CD14-positive monocyte (primary cell): ENCODE results near the gene ABTB1. TPM values are rescaled to one million over a fixed set of nuclear protein-coding genes. Genes with fewer than 3 reads are reported as not detected.

Source experiments
- DNase-seq, 3 donors: peaks; one replicate each; pipeline ENCODE4 v3.0.0-alpha.2; 2011 to 2022
- H2AFZ ChIP-seq: 2 replicates; pipeline ENCODE4 v1.6.0; 2012; ENCODE audit warnings: mild to moderate bottlenecking, low read depth, low read length, inconsistent platforms; ENCODE audit not compliant: insufficient read depth, poor library complexity, severe bottlenecking
- H3K27ac ChIP-seq, 2 donors: 1 replicate in 1 of 2; 2 replicates in 1 of 2; pipeline ENCODE4 v1.5.1; 2012 to 2013; ENCODE audit warnings: low read length in 2 of 2, control low read depth in 1 of 2, inconsistent platforms in 1 of 2, low read depth in 1 of 2, mild to moderate bottlenecking in 1 of 2
- H3K27me3 ChIP-seq, 2 donors: one replicate each; pipeline versions ENCODE4 v1.6.0 to v1.6.1; 2011 to 2013; ENCODE audit warnings: low read length in 2 of 2; ENCODE audit not compliant: control insufficient read depth in 2 of 2, insufficient read depth in 2 of 2
- H3K36me3 ChIP-seq, 2 donors: replicated peaks in 1 of 2; 1 replicate in 1 of 2; 2 replicates in 1 of 2; pipeline versions ENCODE4 v1.5.1 to v1.6.1; 2012 to 2013; ENCODE audit warnings: low read length in 2 of 2, control low read depth in 1 of 2, inconsistent platforms in 1 of 2, mild to moderate bottlenecking in 1 of 2; ENCODE audit not compliant: insufficient read depth in 2 of 2, control insufficient read depth in 1 of 2
- H3K4me1 ChIP-seq, 2 donors: 1 replicate in 1 of 2; 2 replicates in 1 of 2; pipeline versions ENCODE4 v1.5.1 to v1.6.1; 2012 to 2013; ENCODE audit warnings: low read length in 2 of 2, control low read depth in 1 of 2, inconsistent platforms in 1 of 2, mild to moderate bottlenecking in 1 of 2, moderate library complexity in 1 of 2; ENCODE audit not compliant: insufficient read depth in 2 of 2, control insufficient read depth in 1 of 2
- H3K4me2 ChIP-seq: replicated peaks from 2 replicates; pipeline ENCODE3; 2012; ENCODE audit warnings: low read length, moderate library complexity, mild to moderate bottlenecking; ENCODE audit not compliant: poor library complexity, severe bottlenecking; ENCODE audit errors: extremely low read depth
- H3K4me3 ChIP-seq, 3 experiments: fragments of 200-600 bp in 1 of 3; sonication (generic) in 1 of 3; replicated peaks in 1 of 3; 1 replicate in 2 of 3; 2 replicates in 1 of 3; pipeline ENCODE4 v1.5.1; 2011 to 2013; ENCODE audit warnings: low read length in 3 of 3, mild to moderate bottlenecking in 3 of 3, control low read depth in 2 of 3, low read depth in 2 of 3, inconsistent platforms in 1 of 3, moderate library complexity in 1 of 3
- H3K79me2 ChIP-seq: 2 replicates; pipeline ENCODE4 v1.6.0; 2012; ENCODE audit warnings: mild to moderate bottlenecking, control low read depth, inconsistent platforms, low read length, moderate library complexity; ENCODE audit not compliant: insufficient read depth
- H3K9ac ChIP-seq: 2 replicates; pipeline ENCODE4 v1.6.0; 2017; ENCODE audit warnings: low read length, mild to moderate bottlenecking; ENCODE audit not compliant: insufficient read depth, poor library complexity, severe bottlenecking
- H3K9me3 ChIP-seq, 2 donors: replicated peaks in 1 of 2; 1 replicate in 1 of 2; 2 replicates in 1 of 2; pipeline versions ENCODE4 v1.5.1 to v1.6.1; 2012 to 2013; ENCODE audit warnings: low read length in 2 of 2, control low read depth in 1 of 2; ENCODE audit not compliant: control insufficient read depth in 1 of 2, insufficient read depth in 1 of 2
- H4K20me1 ChIP-seq: 2 replicates; pipeline ENCODE4 v1.6.0; 2012; ENCODE audit warnings: mild to moderate bottlenecking, low read length, control low read depth, moderate library complexity; ENCODE audit not compliant: insufficient read depth
- H3K27ac Mint-ChIP-seq, 7 donors: one replicate each; pipeline ENCODE4 v1.8.0; 2020; ENCODE audit warnings: mild to moderate bottlenecking in 7 of 7, mixed read lengths in 7 of 7, moderate library complexity in 6 of 7, inconsistent platforms in 2 of 7
- H3K27me3 Mint-ChIP-seq, 3 donors: one replicate each; pipeline ENCODE4 v1.8.0; 2021 to 2022; ENCODE audit warnings: low read depth in 3 of 3, mild to moderate bottlenecking in 3 of 3, mixed read lengths in 3 of 3, moderate library complexity in 3 of 3, inconsistent platforms in 1 of 3
- H3K36me3 Mint-ChIP-seq, 2 donors: one replicate each; pipeline ENCODE4 v1.8.0; 2020; ENCODE audit warnings: mixed read lengths in 2 of 2, inconsistent platforms in 1 of 2, mild to moderate bottlenecking in 1 of 2
- H3K4me1 Mint-ChIP-seq: one replicate; pipeline ENCODE4 v1.8.0; 2020; ENCODE audit warnings: mild to moderate bottlenecking, mixed read lengths
- H3K4me3 Mint-ChIP-seq, 2 donors: one replicate each; pipeline ENCODE4 v1.8.0; 2020; ENCODE audit warnings: mild to moderate bottlenecking in 2 of 2, mixed read lengths in 2 of 2, moderate library complexity in 1 of 2
- H3K9me3 Mint-ChIP-seq, 7 donors: one replicate each; pipeline ENCODE4 v1.8.0; 2020 to 2022; ENCODE audit warnings: mixed read lengths in 7 of 7, mild to moderate bottlenecking in 6 of 7, moderate library complexity in 6 of 7, inconsistent platforms in 2 of 7
- CTCF ChIP-seq: fragments of 200-600 bp; IDR thresholded peaks from one replicate; pipeline ENCODE4 v1.8.0; 2022; ENCODE audit warnings: antibody characterized with exemption, mild to moderate bottlenecking
- WGBS: methylation state at CpG from one replicate; pipeline ENCODE4 v1.1.5; 2013; ENCODE audit warnings: missing lambda C conversion rate; ENCODE audit not compliant: insufficient coverage; 5-methylcytosine and 5-hydroxymethylcytosine counted together
- intact Hi-C, 2 donors: fragments of 100-400 bp; cut with micrococcal nuclease; formaldehyde crosslinking; loops; one replicate each; pipeline versions ENCODE4 v1.15.0 to v1.15.1; 2023
- polyA plus RNA-seq, 3 donors: library from polyadenylated mRNA; depleted of rRNA in 1 of 3; unstranded in 2 of 3; stranded (reverse) in 1 of 3; fragments of 300-500 nt in 2 of 3; fragments of >200 nt in 1 of 3; fragmentation: Illumina TruSeq in 2 of 3; gene quantifications; 1 replicate in 2 of 3; 2 replicates in 1 of 3; pipeline ENCODE4 v1.2.3, GENCODE V29; 2012 to 2021

ABTB1 gene
- polyA plus RNA-seq, 3 donors = 107 to 246 (median 118) TPM

- H4K20me1 ChIP-seq = no peaks in the 10 kb centered on the region
- no peak overlapping the region for H3K4me3 ChIP-seq
- intact Hi-C loops = loop anchor here in 1 of 2 donors (5.0 kb wide), 1 partner anchor 132 kb away; the partner anchor contains the start of gene MGLL
- H3K27me3 ChIP-seq = no peaks in the 10 kb centered on the region
- no peaks in the 10 kb centered on the region for H3K36me3 ChIP-seq
- Mint-ChIP-seq H3K27ac (no peak overlapping the region), H3K36me3 (no peaks in the 10 kb centered on the region), H3K27me3 (peaks cover 0 to 1% (median under 1%) of the 10 kb centered on the region in 3 donors), H3K9me3 (no peaks in the 10 kb centered on the region), H3K4me1 (peaks cover 2% of the 10 kb centered on the region), H3K4me3 (no peak overlapping the region)
- no peaks in the 10 kb centered on the region for H3K79me2 ChIP-seq
- H3K4me1 ChIP-seq = no peaks in the 10 kb centered on the region
- H3K9ac ChIP-seq = peak overlapping the region; percentile 34
- H3K27ac ChIP-seq = no peak overlapping the region
- no peak for TF ChIP-seq CTCF
- 100% methylated on average over 2 of the region's 4 CpGs for WGBS
- H3K4me2 ChIP-seq = no peak overlapping the region
- no peaks in the 10 kb centered on the region for H3K9me3 ChIP-seq
- DNase-seq = no peak
- H2AFZ ChIP-seq = no peak overlapping the region
Measured at GRCh38 chr3:127690106-127690505, 17.4 kb downstream of the ABTB1 start.

- Histone ChIP-seq H3K36me3 (no peaks in the 10 kb centered on the region), H3K4me2 (no peak overlapping the region), H3K4me3 (no peak overlapping the region), H3K9ac (no peak overlapping the region), H3K4me1 (no peaks in the 10 kb centered on the region), H3K9me3 (no peaks in the 10 kb centered on the region), H3K79me2 (no peaks in the 10 kb centered on the region), H2AFZ (no peak overlapping the region), H3K27me3 (no peaks in the 10 kb centered on the region), H4K20me1 (no peaks in the 10 kb centered on the region), H3K27ac (no peak overlapping the region)
- 100% methylated on average over 3 of the region's 4 CpGs for WGBS
- no peaks in the 10 kb centered on the region for H3K36me3 Mint-ChIP-seq
- DNase-seq = peak; percentile 27 to 53 (median 32)
- H3K9me3 Mint-ChIP-seq = no peaks in the 10 kb centered on the region
- peak; percentile 48 for TF ChIP-seq CTCF
- peak overlapping the region in 1 of 7 donors; percentile 25 for H3K27ac Mint-ChIP-seq
- no peak overlapping the region for H3K4me3 Mint-ChIP-seq
- intact Hi-C loops = loop anchor here in 1 of 2 donors (5.0 kb wide), 1 partner anchor 131 kb away; the partner anchor contains the start of gene MGLL
- H3K27me3 Mint-ChIP-seq = peaks cover 0 to 1% (median 1%) of the 10 kb centered on the region in 3 donors
- H3K4me1 Mint-ChIP-seq = peaks cover 2% of the 10 kb centered on the region
Measured at GRCh38 chr3:127690823-127691452, 18.2 kb downstream of the ABTB1 start.
